ENCODE results near the gene TMEM43.

The TMEM43 gene

GRCh38 chr3:14130707-14131106 is 5.9 kb downstream of the TMEM43 start:
- TF ChIP-seq CTCF (IDR thresholded peaks at IDR 0.05; ENCODE audit: low read depth, low read length, poor library complexity, severe bottlenecking), result no peak
- TF ChIP-seq EZH2phosphoT487 (IDR thresholded peaks at IDR 0.05; ENCODE audit: borderline replicate concordance, low read length), result no peak
- peaks cover 6% of the 10 kb centered on the region; the same call in 1 of the 2 replicates for H4K20me1 ChIP-seq (ENCODE audit: control insufficient read depth, insufficient read depth, low read depth, low read length)
- no peak overlapping the region for H3K4me2 ChIP-seq (ENCODE audit: low read length)
- H3K9me3 ChIP-seq (ENCODE audit: control insufficient read depth, insufficient read depth, low read length), result no peaks in the 10 kb centered on the region
- no peaks in the 10 kb centered on the region for H3K9me2 ChIP-seq (replicated peaks; ENCODE audit: control insufficient read depth, low read length)
- peaks cover 11% of the 10 kb centered on the region for H3K4me1 ChIP-seq (ENCODE audit: control insufficient read depth, low read length)
- no peak overlapping the region for H3K27ac ChIP-seq (ENCODE audit: low read depth, low read length)
- no peak overlapping the region for H3K4me3 ChIP-seq (ENCODE audit: low read length)
- peaks cover 53% of the 10 kb centered on the region for H3K36me3 ChIP-seq (ENCODE audit: control insufficient read depth, low read length)
- H3K27me3 ChIP-seq (ENCODE audit: control insufficient read depth, low read length), result no peaks in the 10 kb centered on the region
- no peaks in the 10 kb centered on the region for H3F3A ChIP-seq (ENCODE audit: control insufficient read depth, insufficient read depth)
- peaks cover 30% of the 10 kb centered on the region for H3K79me2 ChIP-seq (ENCODE audit: control insufficient read depth, low read length)

GRCh38 chr3:14131134-14131533 is 6.3 kb downstream of the TMEM43 start:
- no peaks in the 10 kb centered on the region for H3K27me3 ChIP-seq (ENCODE audit: control insufficient read depth, low read length)

GRCh38 chr3:14132120-14132519 is 7.3 kb downstream of the TMEM43 start:
- TF ChIP-seq EZH2phosphoT487 (IDR thresholded peaks at IDR 0.05; ENCODE audit: borderline replicate concordance, low read length) (no peak), CTCF (IDR thresholded peaks at IDR 0.05; ENCODE audit: low read depth, low read length, poor library complexity, severe bottlenecking) (no peak)
- H3K4me1 ChIP-seq (ENCODE audit: control insufficient read depth, low read length), result no peaks in the 10 kb centered on the region
- H3K36me3 ChIP-seq (ENCODE audit: control insufficient read depth, low read length), result peaks cover 59% of the 10 kb centered on the region
- H3K27me3 ChIP-seq (ENCODE audit: control insufficient read depth, low read length), result no peaks in the 10 kb centered on the region
- no peak overlapping the region for H3K4me3 ChIP-seq (ENCODE audit: low read length)
- H3K27ac ChIP-seq (ENCODE audit: low read depth, low read length), result no peak overlapping the region
- H3F3A ChIP-seq (ENCODE audit: control insufficient read depth, insufficient read depth), result no peaks in the 10 kb centered on the region
- H4K20me1 ChIP-seq (ENCODE audit: control insufficient read depth, insufficient read depth, low read depth, low read length), result no peaks in the 10 kb centered on the region
- H3K9me3 ChIP-seq (ENCODE audit: control insufficient read depth, insufficient read depth, low read length), result no peaks in the 10 kb centered on the region
- no peak overlapping the region for H3K4me2 ChIP-seq (ENCODE audit: low read length)
- H3K9me2 ChIP-seq (replicated peaks; ENCODE audit: control insufficient read depth, low read length), result no peaks in the 10 kb centered on the region
- peaks cover 16% of the 10 kb centered on the region for H3K79me2 ChIP-seq (ENCODE audit: control insufficient read depth, low read length)

More at GRCh38 chr3:14131134-14131533, 6.3 kb downstream of the TMEM43 start:
- peaks cover 26% of the 10 kb centered on the region for H3K79me2 ChIP-seq (ENCODE audit: control insufficient read depth, low read length)
- no peaks in the 10 kb centered on the region for H3K9me2 ChIP-seq (replicated peaks; ENCODE audit: control insufficient read depth, low read length)
- no peaks in the 10 kb centered on the region for H3F3A ChIP-seq (ENCODE audit: control insufficient read depth, insufficient read depth)
- peaks cover 7% of the 10 kb centered on the region for H3K4me1 ChIP-seq (ENCODE audit: control insufficient read depth, low read length)
- 0 out of 2 replicates have a peak, but pooled peaks cover 3% of the 10 kb centered on the region for H4K20me1 ChIP-seq (ENCODE audit: control insufficient read depth, insufficient read depth, low read depth, low read length)
- H3K9me3 ChIP-seq (ENCODE audit: control insufficient read depth, insufficient read depth, low read length), result no peaks in the 10 kb centered on the region
- TF ChIP-seq EZH2phosphoT487 (IDR thresholded peaks at IDR 0.05; ENCODE audit: borderline replicate concordance, low read length) (no peak), CTCF (IDR thresholded peaks at IDR 0.05; ENCODE audit: low read depth, low read length, poor library complexity, severe bottlenecking) (no peak)
- H3K27ac ChIP-seq (ENCODE audit: low read depth, low read length), result no peak overlapping the region
- no peak overlapping the region for H3K4me3 ChIP-seq (ENCODE audit: low read length)
- H3K4me2 ChIP-seq (ENCODE audit: low read length), result no peak overlapping the region
- H3K36me3 ChIP-seq (ENCODE audit: control insufficient read depth, low read length), result peaks cover 56% of the 10 kb centered on the region

Measured in DOHH2 (cell line).